PC-3 (cell line): ENCODE data around the gene PACRG. TPM values are rescaled to one million over a fixed set of nuclear protein-coding genes. Genes with fewer than 3 reads are reported as not detected.

Experiments used
- ATAC-seq: fragments of 200-7000 bp; cut with Tn5 transposase; 2 replicates; pipeline ENCODE4 v1.9.1; 2020; ENCODE audit warnings: mild to moderate bottlenecking, moderate library complexity
- BruUV-seq: library from RNA; stranded (reverse); fragments of 400-500 nt; replicated peaks from 2 replicates; lab custom pipeline; 2021; lab: Mats Ljungman, UMichigan
- CTCF ChIA-PET: fragments of 300-600 bp; sonication (Branson Sonifier 250); formaldehyde crosslinking; loops from one replicate; lab custom pipeline; 2022; ENCODE audit warnings: antibody characterized with exemption; lab: Charles Lee
- POLR2A ChIA-PET: fragments of 300-600 bp; sonication (Branson Sonifier 250); formaldehyde crosslinking; loops from one replicate; lab custom pipeline; 2022; ENCODE audit warnings: antibody characterized with exemption; ENCODE audit not compliant: unreplicated experiment; lab: Charles Lee
- DNase-seq: peaks from one replicate; pipeline ENCODE4 v3.0.0-alpha.2; 2015
- H2AFZ ChIP-seq: fragments of 300-600 bp; sonication (generic); 2 replicates; pipeline ENCODE4 v1.6.0; 2016; ENCODE audit warnings: antibody characterized with exemption, low read length
- H3F3A ChIP-seq: fragments of 300-600 bp; sonication (generic); one replicate; pipeline ENCODE4 v1.6.0; 2017; ENCODE audit warnings: antibody characterized with exemption, low read length, control low read depth, mild to moderate bottlenecking; ENCODE audit not compliant: unreplicated experiment
- H3K27ac ChIP-seq: fragments of 300-600 bp; sonication (generic); 2 replicates; pipeline ENCODE4 v1.5.1; 2016; ENCODE audit warnings: mild to moderate bottlenecking, low read length
- H3K27me3 ChIP-seq: fragments of 300-600 bp; sonication (generic); 2 replicates; pipeline ENCODE4 v1.6.1; 2016; ENCODE audit warnings: low read length, mixed read lengths
- H3K36me3 ChIP-seq: fragments of 300-600 bp; sonication (generic); 2 replicates; pipeline ENCODE4 v1.6.1; 2016; ENCODE audit warnings: low read depth, mixed run types, low read length, mixed read lengths
- H3K4me1 ChIP-seq: fragments of 300-600 bp; sonication (generic); 2 replicates; pipeline ENCODE4 v1.5.1; 2016; ENCODE audit warnings: low read length; ENCODE audit not compliant: insufficient read depth
- H3K4me2 ChIP-seq: fragments of 300-600 bp; sonication (generic); 2 replicates; pipeline ENCODE4 v1.6.0; 2016; ENCODE audit warnings: low read length
- H3K4me3 ChIP-seq: fragments of 300-600 bp; sonication (generic); 2 replicates; pipeline ENCODE4 v1.5.1; 2016; ENCODE audit warnings: mild to moderate bottlenecking, low read length, mixed read lengths
- H3K79me2 ChIP-seq: fragments of 300-600 bp; sonication (generic); 2 replicates; pipeline ENCODE4 v1.6.1; 2017; ENCODE audit warnings: low read length, mixed read lengths
- H3K9ac ChIP-seq: fragments of 300-600 bp; sonication (generic); 2 replicates; pipeline ENCODE4 v1.6.0; 2016; ENCODE audit warnings: mild to moderate bottlenecking, low read length
- H3K9me2 ChIP-seq: fragments of 300-600 bp; sonication (generic); replicated peaks from 2 replicates; pipeline ENCODE4 v1.6.1; 2016; ENCODE audit warnings: mixed run types, low read length, mixed read lengths
- H3K9me3 ChIP-seq: fragments of 300-600 bp; sonication (generic); 2 replicates; pipeline ENCODE4 v1.6.1; 2016; ENCODE audit warnings: low read length, mixed read lengths
- H4K20me1 ChIP-seq: fragments of 300-600 bp; sonication (generic); 2 replicates; pipeline ENCODE4 v1.6.1; 2016; ENCODE audit warnings: low read length, mixed read lengths
- CTCF ChIP-seq: fragments of 300-600 bp; sonication (generic); conservative IDR thresholded peaks from 2 replicates; pipeline ENCODE4 v1.5.1; 2017; ENCODE audit warnings: antibody characterized with exemption, low read depth, mild to moderate bottlenecking, low read length
- EZH2 ChIP-seq: fragments of 300-600 bp; sonication (generic); IDR thresholded peaks from one replicate; pipeline ENCODE4 v1.6.1; 2017; ENCODE audit warnings: antibody characterized with exemption, mild to moderate bottlenecking, low read length; ENCODE audit not compliant: unreplicated experiment
- EZH2phosphoT487 ChIP-seq: fragments of 300-600 bp; sonication (generic); IDR thresholded peaks from 2 replicates; pipeline ENCODE4 v1.6.1; 2018; ENCODE audit warnings: mild to moderate bottlenecking, antibody characterized with exemption, low read length, borderline replicate concordance
- intact Hi-C: fragments of 100-400 bp; cut with micrococcal nuclease; formaldehyde crosslinking; loops from 2 replicates; pipeline ENCODE4 v1.9.0; 2023
- total RNA-seq: library from RNA; depleted of rRNA; stranded (reverse); fragments of >200 nt; gene quantifications from 2 replicates; pipeline ENCODE4 v1.2.3, GENCODE V29; 2014

The PACRG gene
- total RNA-seq, 1 experiment from 2014 or later: not detected

GRCh38 chr6:163282672-163283071 is 554.9 kb downstream of the PACRG start:
- ChIA-PET CTCF (no interaction called here), POLR2A (no interaction called here)
- TF ChIP-seq EZH2 (no peak), CTCF (no peak), EZH2phosphoT487 (no peak)
- Histone ChIP-seq H3K9me3 (no peaks in the 10 kb centered on the region), H3K27me3 (no peaks in the 10 kb centered on the region), H3K36me3 (no peaks in the 10 kb centered on the region), H3F3A (no peaks in the 10 kb centered on the region), H3K27ac (no peak overlapping the region), H3K9me2 (no peaks in the 10 kb centered on the region), H3K4me3 (no peak overlapping the region), H3K79me2 (no peaks in the 10 kb centered on the region), H2AFZ (no peak overlapping the region), H3K4me2 (no peak overlapping the region), H3K4me1 (no peaks in the 10 kb centered on the region), H4K20me1 (no peaks in the 10 kb centered on the region), H3K9ac (no peak overlapping the region)
- no peak for ATAC-seq
- BruUV-seq: no TSS peak
- intact Hi-C loops: no loop called here
- DNase-seq: no peak

GRCh38 chr6:163284151-163284550 is 556.4 kb downstream of the PACRG start:
- H3K4me3 ChIP-seq: no peak overlapping the region
- H4K20me1 ChIP-seq: no peaks in the 10 kb centered on the region
- ChIA-PET POLR2A (no interaction called here), CTCF (no interaction called here)
- intact Hi-C loops: no loop called here
- no peak for DNase-seq
- H3K4me1 ChIP-seq: no peaks in the 10 kb centered on the region
- H2AFZ ChIP-seq: no peak overlapping the region
- no TSS peak for BruUV-seq
- H3K79me2 ChIP-seq: no peaks in the 10 kb centered on the region
- no peaks in the 10 kb centered on the region for H3K36me3 ChIP-seq
- H3K9ac ChIP-seq: no peak overlapping the region
- ATAC-seq: no peak
- no peaks in the 10 kb centered on the region for H3K9me2 ChIP-seq
- TF ChIP-seq EZH2phosphoT487 (no peak), CTCF (no peak), EZH2 (no peak)
- H3K9me3 ChIP-seq: no peaks in the 10 kb centered on the region
- no peak overlapping the region for H3K4me2 ChIP-seq
- H3F3A ChIP-seq: no peaks in the 10 kb centered on the region
- no peak overlapping the region for H3K27ac ChIP-seq
- H3K27me3 ChIP-seq: no peaks in the 10 kb centered on the region

DNA sequence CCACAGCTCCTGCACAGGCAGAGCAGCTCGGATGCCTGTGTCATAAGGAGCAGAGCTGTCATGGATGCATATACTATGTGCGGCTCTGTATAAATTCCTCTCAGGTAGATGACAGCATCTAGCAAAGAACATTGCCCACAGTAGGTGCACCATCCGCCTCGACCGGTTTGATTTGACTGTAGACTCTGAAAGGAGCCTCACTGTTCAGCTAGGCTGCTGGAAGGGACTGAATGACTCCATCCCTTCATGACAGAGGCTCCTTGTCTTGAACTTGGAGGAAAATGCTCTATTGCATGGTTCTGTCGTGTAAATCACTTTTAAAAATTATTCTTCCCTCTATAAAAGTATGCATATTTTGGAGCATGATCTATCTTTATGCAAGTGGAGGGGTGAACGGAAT is 557.9 kb downstream of the PACRG start:
- Histone ChIP-seq H4K20me1 (no peaks in the 10 kb centered on the region), H3K9me3 (no peaks in the 10 kb centered on the region), H2AFZ (no peak overlapping the region), H3K9ac (no peak overlapping the region), H3K4me2 (no peak overlapping the region), H3K27ac (no peak overlapping the region), H3K79me2 (no peaks in the 10 kb centered on the region), H3K4me3 (no peak overlapping the region), H3K36me3 (no peaks in the 10 kb centered on the region), H3K27me3 (no peaks in the 10 kb centered on the region), H3K9me2 (no peaks in the 10 kb centered on the region), H3F3A (no peaks in the 10 kb centered on the region), H3K4me1 (no peaks in the 10 kb centered on the region)
- BruUV-seq: no TSS peak
- ChIA-PET POLR2A (no interaction called here), CTCF (no interaction called here)
- ATAC-seq (no peak), DNase-seq (no peak)
- TF ChIP-seq CTCF: no peak
- TF ChIP-seq EZH2phosphoT487: no peak
- TF ChIP-seq EZH2: no peak
- intact Hi-C loops: no loop called here
